ENCODE data around the gene ANXA4.

DNA sequence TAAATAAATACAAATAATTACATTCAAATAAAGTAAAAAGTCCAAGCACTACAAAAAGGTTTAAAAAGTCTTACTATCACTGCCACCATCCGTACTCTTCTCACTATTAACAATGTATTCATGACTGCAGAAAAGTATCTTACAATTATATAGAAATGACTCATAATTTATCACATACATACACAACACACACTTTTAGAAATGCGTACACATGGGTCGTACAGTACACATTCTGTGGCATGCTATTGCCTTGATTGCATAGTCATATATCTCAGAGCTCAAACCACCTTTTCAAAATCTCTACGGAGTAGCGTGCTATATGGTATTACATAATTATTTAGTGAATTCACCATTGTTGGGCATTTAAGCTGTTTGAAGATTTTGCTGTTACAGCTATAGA lies 41.6 kb upstream of the ANXA4 start:
- TF ChIP-seq, protein P1, sequence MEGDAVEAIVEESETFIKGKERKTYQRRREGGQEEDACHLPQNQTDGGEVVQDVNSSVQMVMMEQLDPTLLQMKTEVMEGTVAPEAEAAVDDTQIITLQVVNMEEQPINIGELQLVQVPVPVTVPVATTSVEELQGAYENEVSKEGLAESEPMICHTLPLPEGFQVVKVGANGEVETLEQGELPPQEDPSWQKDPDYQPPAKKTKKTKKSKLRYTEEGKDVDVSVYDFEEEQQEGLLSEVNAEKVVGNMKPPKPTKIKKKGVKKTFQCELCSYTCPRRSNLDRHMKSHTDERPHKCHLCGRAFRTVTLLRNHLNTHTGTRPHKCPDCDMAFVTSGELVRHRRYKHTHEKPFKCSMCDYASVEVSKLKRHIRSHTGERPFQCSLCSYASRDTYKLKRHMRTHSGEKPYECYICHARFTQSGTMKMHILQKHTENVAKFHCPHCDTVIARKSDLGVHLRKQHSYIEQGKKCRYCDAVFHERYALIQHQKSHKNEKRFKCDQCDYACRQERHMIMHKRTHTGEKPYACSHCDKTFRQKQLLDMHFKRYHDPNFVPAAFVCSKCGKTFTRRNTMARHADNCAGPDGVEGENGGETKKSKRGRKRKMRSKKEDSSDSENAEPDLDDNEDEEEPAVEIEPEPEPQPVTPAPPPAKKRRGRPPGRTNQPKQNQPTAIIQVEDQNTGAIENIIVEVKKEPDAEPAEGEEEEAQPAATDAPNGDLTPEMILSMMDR (IDR thresholded peaks at IDR 0.05; ENCODE audit: insufficient read depth, low read length): no peak
- TF ChIP-seq POLR2AphosphoS5 (IDR thresholded peaks at IDR 0.05; ENCODE audit: low read depth): no peak
